VCaP (cell line): ENCODE data around the gene FAM98B.

ENCODE experiments used
- H3K27ac ChIP-seq: fragments of 450-650 bp; 2 replicates; pipeline ENCODE4 v1.5.1; 2017
- CTCF ChIP-seq: fragments of 450-650 bp; conservative IDR thresholded peaks from 2 replicates; pipeline ENCODE4 v1.5.1; 2017; ENCODE audit warnings: mild to moderate bottlenecking, moderate library complexity

Gene FAM98B

GRCh38 chr15:38461066-38461833 lies 7.3 kb downstream of the FAM98B start:
- no peak overlapping the region for H3K27ac ChIP-seq
- TF ChIP-seq CTCF = no peak

GRCh38 chr15:38463893-38464292 lies 10.0 kb downstream of the FAM98B start:
- TF ChIP-seq CTCF = no peak
- H3K27ac ChIP-seq = peak overlapping the region; percentile 27; the same call in 1 of the 2 replicates

GRCh38 chr15:38464675-38465074 lies 10.7 kb downstream of the FAM98B start:
- no peak overlapping the region for H3K27ac ChIP-seq
- no peak for TF ChIP-seq CTCF

GRCh38 chr15:38470816-38471215 lies 16.9 kb downstream of the FAM98B start:
- H3K27ac ChIP-seq = no peak overlapping the region
- TF ChIP-seq CTCF = no peak

- H3K27ac ChIP-seq = no peak overlapping the region
- TF ChIP-seq CTCF = no peak
Measured at GRCh38 chr15:38471974-38472373, 18.0 kb downstream of the FAM98B start.

- peak; percentile 79 for TF ChIP-seq CTCF
- H3K27ac ChIP-seq = no peak overlapping the region
Measured at GRCh38 chr15:38474155-38474757, 20.3 kb downstream of the FAM98B start.

- no peak for TF ChIP-seq CTCF
- H3K27ac ChIP-seq = no peak overlapping the region
Measured at GRCh38 chr15:38475361-38475760, 21.4 kb downstream of the FAM98B start.
